GM23338 (cell line): Measurements from ENCODE around the gene ZNF621. TPM values are rescaled to one million over a fixed set of nuclear protein-coding genes. Genes with fewer than 3 reads are reported as not detected.

ENCODE experiments used
- ATAC-seq: fragments of 200-7000 bp; cut with Tn5 transposase; 3 replicates; pipeline ENCODE4 v1.9.1; 2020
- DNase-seq: peaks from one replicate; pipeline ENCODE4 v3.0.0-alpha.2; 2015; ENCODE audit warnings: low spot score
- H2AFZ ChIP-seq: fragments of 200-600 bp; sonication (generic); 2 replicates; pipeline ENCODE4 v1.8.0; 2016; ENCODE audit warnings: antibody characterized with exemption, mild to moderate bottlenecking, moderate library complexity
- H3F3A ChIP-seq: fragments of 200-600 bp; sonication (generic); replicated peaks from 2 replicates; pipeline ENCODE4 v1.8.0; 2017; ENCODE audit warnings: antibody characterized with exemption, mixed run types, low read depth
- H3K27ac ChIP-seq: fragments of 200-600 bp; sonication (generic); 2 replicates; pipeline ENCODE4 v1.6.1; 2016; ENCODE audit warnings: low read depth
- H3K27me3 ChIP-seq: fragments of 200-600 bp; sonication (generic); 2 replicates; pipeline ENCODE4 v1.8.0; 2016; ENCODE audit warnings: mild to moderate bottlenecking, mixed run types, moderate library complexity; ENCODE audit not compliant: insufficient read depth
- H3K36me3 ChIP-seq: fragments of 200-600 bp; sonication (generic); 2 replicates; pipeline ENCODE4 v1.8.0; 2016; ENCODE audit warnings: mild to moderate bottlenecking; ENCODE audit not compliant: insufficient read depth
- H3K4me1 ChIP-seq: fragments of 200-600 bp; sonication (generic); 2 replicates; pipeline ENCODE4 v1.8.0; 2016; ENCODE audit warnings: mild to moderate bottlenecking, moderate library complexity; ENCODE audit not compliant: insufficient read depth
- H3K4me2 ChIP-seq: fragments of 200-600 bp; sonication (generic); 2 replicates; pipeline ENCODE4 v1.7.1; 2017; ENCODE audit warnings: mixed run types
- H3K4me3 ChIP-seq: fragments of 200-600 bp; sonication (generic); 2 replicates; pipeline ENCODE4 v1.6.1; 2016; ENCODE audit warnings: mixed run types
- H3K79me2 ChIP-seq: fragments of 200-600 bp; sonication (generic); replicated peaks from 2 replicates; pipeline ENCODE4 v1.8.0; 2017; ENCODE audit warnings: mild to moderate bottlenecking; ENCODE audit not compliant: insufficient read depth
- H3K9me2 ChIP-seq: fragments of 200-600 bp; sonication (generic); 2 replicates; pipeline ENCODE4 v1.8.0; 2017; ENCODE audit not compliant: insufficient read depth
- H4K20me1 ChIP-seq: fragments of 200-600 bp; sonication (generic); replicated peaks from 2 replicates; pipeline ENCODE4 v1.8.0; 2017; ENCODE audit warnings: mild to moderate bottlenecking; ENCODE audit not compliant: insufficient read depth
- H3K27ac Mint-ChIP-seq: 2 replicates; pipeline ENCODE4 v1.8.0; 2020; ENCODE audit warnings: inconsistent platforms, mild to moderate bottlenecking, moderate library complexity, mixed read lengths
- H3K27me3 Mint-ChIP-seq: 3 replicates; pipeline ENCODE4 v1.8.0; 2022; ENCODE audit warnings: low read depth, mild to moderate bottlenecking, moderate library complexity, mixed read lengths, inconsistent platforms; ENCODE audit not compliant: insufficient read depth, poor library complexity
- H3K36me3 Mint-ChIP-seq: 3 replicates; pipeline ENCODE4 v1.8.0; 2021; ENCODE audit warnings: low read depth, mild to moderate bottlenecking, inconsistent platforms, moderate library complexity, mixed read lengths
- H3K4me1 Mint-ChIP-seq: 3 replicates; pipeline ENCODE4 v1.8.0; 2020; ENCODE audit warnings: mild to moderate bottlenecking, inconsistent platforms, mixed read lengths
- H3K4me3 Mint-ChIP-seq: 3 replicates; pipeline ENCODE4 v1.8.0; 2021; ENCODE audit warnings: moderate library complexity, mild to moderate bottlenecking, inconsistent platforms, mixed read lengths
- H3K9me3 Mint-ChIP-seq: 3 replicates; pipeline ENCODE4 v1.8.0; 2020; ENCODE audit warnings: moderate library complexity, mild to moderate bottlenecking, inconsistent platforms, mixed read lengths
- CREB1 ChIP-seq: fragments of 250-450 bp; sonication (Bioruptor Pico); IDR thresholded peaks from 2 replicates; pipeline ENCODE4 v1.5.0; 2020; ENCODE audit warnings: low read depth, mild to moderate bottlenecking, moderate library complexity
- CTCF ChIP-seq, 2 experiments: fragments of 200-600 bp in 1 of 2; sonication (generic) in 1 of 2; conservative IDR thresholded peaks; 2 replicates each; pipeline versions ENCODE4 v1.5.1 to v1.6.1; 2016 to 2017; ENCODE audit warnings: antibody characterized with exemption in 2 of 2, low read depth in 2 of 2, mild to moderate bottlenecking in 2 of 2, moderate library complexity in 1 of 2
- ETS1 ChIP-seq: IDR thresholded peaks from 2 replicates; pipeline ENCODE4 v1.6.1; 2016; ENCODE audit warnings: antibody characterized with exemption
- EZH2phosphoT487 ChIP-seq: fragments of 200-600 bp; sonication (generic); IDR thresholded peaks from one replicate; pipeline ENCODE4 v1.8.1; 2018; ENCODE audit warnings: antibody characterized with exemption; ENCODE audit not compliant: unreplicated experiment
- JUNB ChIP-seq: IDR thresholded peaks from one replicate; pipeline ENCODE4 v1.6.1; 2016; ENCODE audit warnings: antibody characterized with exemption; ENCODE audit not compliant: unreplicated experiment
- POLR2AphosphoS5 ChIP-seq: IDR thresholded peaks from 2 replicates; pipeline ENCODE4 v1.6.1; 2016; ENCODE audit warnings: antibody characterized with exemption, low read depth
- ZNF114 ChIP-seq: fragments of 250-450 bp; sonication (Bioruptor Pico); IDR thresholded peaks from 2 replicates; pipeline ENCODE4 v1.5.0; 2020; ENCODE audit warnings: mild to moderate bottlenecking, moderate library complexity
- ZNF331 ChIP-seq: fragments of 250-450 bp; sonication (Bioruptor Pico); IDR thresholded peaks from 2 replicates; pipeline ENCODE4 v1.5.0; 2020; ENCODE audit warnings: low read depth, mild to moderate bottlenecking, moderate library complexity
- ZNF462 ChIP-seq: fragments of 250-450 bp; sonication (Bioruptor Pico); IDR thresholded peaks from 2 replicates; pipeline ENCODE4 v1.5.0; 2020; ENCODE audit warnings: mild to moderate bottlenecking, moderate library complexity
- polyA plus RNA-seq: library from polyadenylated mRNA; unstranded; fragments of >200 nt; fragmentation: Nextera tagmentation; extraction: Ambion mirVana; gene quantifications from 2 replicates; pipeline ENCODE4 v1.2.1, GENCODE V29; 2016
- total RNA-seq: library from RNA; depleted of rRNA; stranded (reverse); fragments of >200 nt; shearing (Covaris generic); gene quantifications from 2 replicates; pipeline ENCODE4 v1.2.3, GENCODE V29; 2014

ZNF621 gene
- total and polyA plus RNA-seq, 2 experiments from 2014 or later = 6.3 to 12.1 TPM

- Histone ChIP-seq H3K9me2 (0 out of 2 replicates have a peak, but pooled peaks cover under 1% of the 10 kb centered on the region), H3K27ac (no peak overlapping the region), H3K79me2 (no peaks in the 10 kb centered on the region), H3F3A (no peaks in the 10 kb centered on the region), H3K4me2 (no peak overlapping the region), H3K4me3 (no peak overlapping the region), H2AFZ (peak overlapping the region; percentile 78; the same call in 1 of the 2 replicates), H3K36me3 (peaks cover 4% of the 10 kb centered on the region; the same call in 1 of the 2 replicates), H3K4me1 (no peaks in the 10 kb centered on the region), H3K27me3 (no peaks in the 10 kb centered on the region), H4K20me1 (no peaks in the 10 kb centered on the region)
- ATAC-seq (peak; percentile 50), DNase-seq (peak; percentile 41)
- Mint-ChIP-seq H3K27ac (no peak overlapping the region), H3K4me3 (no peak overlapping the region), H3K4me1 (peaks cover 8% of the 10 kb centered on the region; the same call in 2 of the 3 replicates), H3K9me3 (peaks cover 11% of the 10 kb centered on the region), H3K27me3 (peaks cover 2% of the 10 kb centered on the region), H3K36me3 (peaks cover 11% of the 10 kb centered on the region)
- TF ChIP-seq POLR2AphosphoS5 = no peak
- TF ChIP-seq ZNF331 (CRISPR knock-in tag) = no peak
- no peak for TF ChIP-seq CREB1 (CRISPR knock-in tag)
- TF ChIP-seq ETS1 = no peak
- TF ChIP-seq EZH2phosphoT487 = no peak
- no peak for TF ChIP-seq JUNB
- no peak for TF ChIP-seq ZNF114 (CRISPR knock-in tag)
- TF ChIP-seq ZNF462 = no peak
- no peak for TF ChIP-seq CTCF (conservative IDR thresholded peaks at IDR 0.05; ENCODE audit: low read depth in 2 of 2)
Observed at GRCh38 chr3:40572588-40572987, 47.8 kb downstream of the ZNF621 start.
